Measurements from ENCODE around the gene FDPS.

DNA sequence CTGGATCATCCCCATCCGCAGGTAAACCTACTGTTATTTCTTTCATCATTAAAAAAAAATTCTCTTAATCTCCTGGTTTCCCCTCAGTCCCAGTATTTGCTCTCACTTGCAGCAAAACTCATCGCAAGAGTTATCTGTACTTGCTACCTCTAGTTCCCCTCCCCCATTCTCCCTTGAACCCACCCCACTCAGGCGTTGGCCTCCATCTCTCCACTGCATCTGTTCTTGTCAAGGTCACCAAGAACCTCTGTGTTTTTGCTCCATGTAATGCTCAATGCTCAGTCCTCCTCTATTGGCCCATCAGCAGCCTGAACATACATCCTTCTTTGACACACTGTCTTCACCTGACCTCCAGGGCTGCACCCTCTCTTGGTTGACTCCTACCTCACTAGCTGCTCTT, 12.0 kb upstream of the FDPS start:
- TF ChIP-seq POLR2A (IDR thresholded peaks at IDR 0.05) (no peak), CTCF (IDR thresholded peaks at IDR 0.05) (no peak), POLR2AphosphoS5 (IDR thresholded peaks at IDR 0.05) (no peak)
